GM13976 (cell line): ENCODE data around the gene CAPN5.
"Not testable (repeated sequence)": the region's sequence is repeated elsewhere in the genome, so short reads cannot be mapped to it uniquely, and the experiment has no call there.

Experiments
- DNase-seq: peaks from one replicate; pipeline ENCODE4 v3.0.0; 2012; ENCODE audit warnings: low spot score
- in situ Hi-C: fragments of 300-500 bp; cut with MboI; formaldehyde crosslinking; loops from one replicate; pipeline ENCODE4 v1.12.0; 2022; ENCODE audit warnings: low sequenced_read_pairs, mixed read lengths, inconsistent platforms; ENCODE audit not compliant: unreplicated experiment
- TF ChIP-seq, protein P1 (sequence below): IDR thresholded peaks from 2 replicates; pipeline ENCODE4 v1.5.1; 2012; ENCODE audit warnings: borderline replicate concordance, mild to moderate bottlenecking; ENCODE audit not compliant: insufficient read depth; ENCODE audit errors: extremely low read depth, missing control alignments, control extremely low read depth

The CAPN5 gene

GRCh38 chr11:77047007-77047927 lies 19.5 kb upstream of the CAPN5 start:
- TF ChIP-seq, protein P1, sequence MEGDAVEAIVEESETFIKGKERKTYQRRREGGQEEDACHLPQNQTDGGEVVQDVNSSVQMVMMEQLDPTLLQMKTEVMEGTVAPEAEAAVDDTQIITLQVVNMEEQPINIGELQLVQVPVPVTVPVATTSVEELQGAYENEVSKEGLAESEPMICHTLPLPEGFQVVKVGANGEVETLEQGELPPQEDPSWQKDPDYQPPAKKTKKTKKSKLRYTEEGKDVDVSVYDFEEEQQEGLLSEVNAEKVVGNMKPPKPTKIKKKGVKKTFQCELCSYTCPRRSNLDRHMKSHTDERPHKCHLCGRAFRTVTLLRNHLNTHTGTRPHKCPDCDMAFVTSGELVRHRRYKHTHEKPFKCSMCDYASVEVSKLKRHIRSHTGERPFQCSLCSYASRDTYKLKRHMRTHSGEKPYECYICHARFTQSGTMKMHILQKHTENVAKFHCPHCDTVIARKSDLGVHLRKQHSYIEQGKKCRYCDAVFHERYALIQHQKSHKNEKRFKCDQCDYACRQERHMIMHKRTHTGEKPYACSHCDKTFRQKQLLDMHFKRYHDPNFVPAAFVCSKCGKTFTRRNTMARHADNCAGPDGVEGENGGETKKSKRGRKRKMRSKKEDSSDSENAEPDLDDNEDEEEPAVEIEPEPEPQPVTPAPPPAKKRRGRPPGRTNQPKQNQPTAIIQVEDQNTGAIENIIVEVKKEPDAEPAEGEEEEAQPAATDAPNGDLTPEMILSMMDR, result peak; percentile 53
- in situ Hi-C loops, result loop anchor here (25.0 kb wide), 1 partner anchor 235 kb away; no protein-coding TSS in a partner anchor
- DNase-seq, result peak; percentile 79

DNA sequence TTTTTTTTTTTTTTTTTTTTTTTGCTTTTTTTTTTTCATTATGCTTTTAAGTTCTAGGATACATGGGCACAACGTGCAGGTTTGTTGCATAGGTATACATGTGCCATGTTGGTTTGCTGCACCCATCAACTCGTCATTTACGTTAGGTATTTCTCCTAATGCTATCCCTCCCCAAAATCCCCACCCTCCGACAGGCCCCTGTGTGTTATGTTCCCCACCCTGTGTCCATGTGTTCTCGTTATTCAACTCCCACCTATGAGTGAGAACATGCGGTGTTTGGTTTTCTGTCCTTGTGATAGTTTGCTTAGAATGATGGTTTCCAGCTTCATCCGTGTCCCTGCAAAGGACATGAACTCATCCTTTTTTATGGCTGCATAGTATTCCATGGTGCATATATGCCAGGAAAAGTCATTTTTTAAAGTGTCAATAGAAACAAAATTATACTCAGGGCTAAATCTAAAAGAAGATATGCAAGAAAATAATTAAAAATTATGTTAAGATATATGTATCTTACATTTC lies 18.8 kb upstream of the CAPN5 start:
- DNase-seq, result not testable (repeated sequence)
- in situ Hi-C loops, result loop anchor here (25.0 kb wide), 1 partner anchor 236 kb away; no protein-coding TSS in a partner anchor

DNA sequence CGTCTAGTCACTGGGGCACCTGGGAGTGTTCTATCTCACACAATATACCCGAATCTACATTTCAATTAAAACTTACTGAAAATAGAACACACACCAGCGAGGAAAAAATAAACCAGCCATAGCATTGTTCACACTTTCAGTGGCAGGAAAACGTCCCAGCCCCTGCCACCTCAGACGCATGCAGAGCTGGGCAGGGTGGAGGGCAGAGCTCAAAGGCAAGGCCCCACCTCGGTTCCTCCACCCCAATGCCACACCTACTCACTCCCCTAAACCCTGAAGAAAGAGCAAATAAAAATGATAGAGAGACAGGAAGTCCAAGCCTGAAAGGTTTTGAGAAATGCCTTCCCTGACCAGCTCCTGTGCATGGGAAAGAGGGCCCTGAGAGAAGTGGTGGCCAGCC lies 17.7 kb upstream of the CAPN5 start:
- in situ Hi-C loops, result loop anchor here (25.0 kb wide), 1 partner anchor 237 kb away; no protein-coding TSS in a partner anchor
- DNase-seq, result no peak
- TF ChIP-seq, protein P1, result no peak

DNA sequence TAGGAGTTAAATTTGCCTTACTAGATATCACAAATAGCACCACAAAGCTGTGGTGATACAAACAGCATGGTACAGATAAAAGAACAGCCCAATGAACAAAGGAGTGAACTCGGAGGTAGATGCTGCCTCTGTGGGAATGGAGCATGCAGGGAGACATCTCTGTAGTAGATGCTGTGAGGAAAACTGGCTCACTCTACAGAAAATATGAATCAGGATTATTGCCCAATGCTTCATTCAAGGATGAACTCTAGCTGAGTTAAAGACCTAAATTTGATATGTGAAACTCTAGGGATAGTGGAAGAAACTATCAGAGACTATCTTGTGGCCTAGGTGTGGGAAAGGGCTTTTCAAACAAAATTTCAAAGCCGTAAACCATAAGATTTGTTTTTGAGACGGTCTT lies 15.3 kb upstream of the CAPN5 start:
- TF ChIP-seq, protein P1, result no peak
- in situ Hi-C loops, result no loop called here
- no peak for DNase-seq

DNA sequence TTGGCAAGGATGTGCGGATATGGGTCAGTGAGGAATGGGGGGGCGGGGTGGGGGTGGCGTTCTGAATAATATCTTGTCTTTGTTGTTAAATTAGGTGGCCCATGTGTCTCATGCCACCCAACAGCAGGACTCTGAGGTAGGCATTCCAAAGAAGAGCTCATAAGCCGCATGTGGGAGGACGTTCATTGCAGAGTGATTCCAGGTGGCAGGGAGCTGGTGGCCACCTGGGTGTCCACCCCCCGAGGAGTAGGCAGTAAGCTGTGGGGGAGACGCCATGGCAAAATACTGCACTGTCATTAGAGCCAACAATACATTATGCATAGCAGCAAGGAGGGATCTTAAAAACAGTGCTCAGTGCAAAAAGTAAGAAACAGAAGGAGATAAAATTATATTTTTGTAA lies 14.3 kb upstream of the CAPN5 start:
- no peak for DNase-seq
- in situ Hi-C loops, result no loop called here
- TF ChIP-seq, protein P1, result no peak

GRCh38 chr11:77053217-77054015 lies 13.4 kb upstream of the CAPN5 start:
- DNase-seq, result no peak
- TF ChIP-seq, protein P1, result no peak
- in situ Hi-C loops, result no loop called here
